Measurements from ENCODE around the gene RELB. TPM values are rescaled to one million over a fixed set of nuclear protein-coding genes. Genes with fewer than 3 reads are reported as not detected.

Gene RELB
- total and polyA plus RNA-seq, 8 donors: 8.3 to 33.5 (median 17.5) TPM

DNA sequence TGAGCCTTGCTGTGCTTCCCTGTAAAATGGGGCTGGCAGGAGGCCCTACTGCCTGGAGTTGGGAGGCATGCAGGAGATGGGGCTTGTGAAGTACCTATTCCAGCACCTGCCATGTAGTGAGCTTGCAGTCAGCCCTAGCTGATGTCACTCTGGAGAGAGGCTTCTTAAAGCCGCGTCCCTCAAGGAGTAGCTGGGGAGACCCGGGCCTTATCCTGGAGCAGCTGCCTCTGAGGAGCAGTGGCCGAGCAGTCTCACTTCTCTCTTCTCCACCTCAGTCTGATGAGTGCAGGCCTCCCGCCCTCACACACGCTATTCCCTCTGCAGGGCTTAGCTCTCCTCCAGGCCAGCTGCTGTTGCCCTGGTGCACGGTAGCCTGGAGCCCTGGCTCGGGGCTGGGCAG, 55.6 kb downstream of the RELB start:
- FAIRE-seq: no peak

DNA sequence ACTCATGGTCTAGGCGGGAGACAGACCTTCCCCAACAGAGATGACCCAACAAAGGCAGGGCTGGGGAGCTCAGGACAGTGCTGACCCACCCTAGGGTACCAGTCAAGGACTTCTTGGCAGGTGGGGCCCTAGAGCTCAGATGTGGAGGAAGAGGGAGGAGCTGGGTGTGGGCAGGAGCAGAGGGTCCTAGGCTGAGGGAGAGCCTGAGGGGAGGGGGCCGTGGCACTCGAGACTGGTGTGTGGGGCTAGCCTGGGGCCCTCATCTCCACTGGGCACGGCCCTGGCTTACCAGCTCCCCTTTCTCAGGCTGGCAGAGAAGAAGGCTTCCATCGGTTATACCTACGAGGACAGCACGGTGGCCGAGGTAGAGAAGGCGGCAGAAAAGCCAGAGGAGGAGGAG, 56.2 kb downstream of the RELB start:
- intact Hi-C loops (cut with DNase I): loop anchor here in 1 of 3 donors (5.0 to 10.0 kb wide), 2 partner anchors 45 to 153 kb away; partner anchors contain the start of gene APOE
- no peaks in the 10 kb centered on the region for H3K4me1 ChIP-seq
- H3K9me3 ChIP-seq: no peaks in the 10 kb centered on the region
- H3K4me3 ChIP-seq: no peak overlapping the region
- ATAC-seq: no peak
- no peaks in the 10 kb centered on the region for H3K27me3 ChIP-seq
- no peak for FAIRE-seq
- H3K27ac ChIP-seq: no peak overlapping the region
- DNase-seq: no peak
- WGBS, 2 donors: 88 to 91% methylated on average over 9 of the region's 9 CpGs
- TF ChIP-seq, protein P1, sequence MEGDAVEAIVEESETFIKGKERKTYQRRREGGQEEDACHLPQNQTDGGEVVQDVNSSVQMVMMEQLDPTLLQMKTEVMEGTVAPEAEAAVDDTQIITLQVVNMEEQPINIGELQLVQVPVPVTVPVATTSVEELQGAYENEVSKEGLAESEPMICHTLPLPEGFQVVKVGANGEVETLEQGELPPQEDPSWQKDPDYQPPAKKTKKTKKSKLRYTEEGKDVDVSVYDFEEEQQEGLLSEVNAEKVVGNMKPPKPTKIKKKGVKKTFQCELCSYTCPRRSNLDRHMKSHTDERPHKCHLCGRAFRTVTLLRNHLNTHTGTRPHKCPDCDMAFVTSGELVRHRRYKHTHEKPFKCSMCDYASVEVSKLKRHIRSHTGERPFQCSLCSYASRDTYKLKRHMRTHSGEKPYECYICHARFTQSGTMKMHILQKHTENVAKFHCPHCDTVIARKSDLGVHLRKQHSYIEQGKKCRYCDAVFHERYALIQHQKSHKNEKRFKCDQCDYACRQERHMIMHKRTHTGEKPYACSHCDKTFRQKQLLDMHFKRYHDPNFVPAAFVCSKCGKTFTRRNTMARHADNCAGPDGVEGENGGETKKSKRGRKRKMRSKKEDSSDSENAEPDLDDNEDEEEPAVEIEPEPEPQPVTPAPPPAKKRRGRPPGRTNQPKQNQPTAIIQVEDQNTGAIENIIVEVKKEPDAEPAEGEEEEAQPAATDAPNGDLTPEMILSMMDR (IDR thresholded peaks at IDR 0.05): no peak
- H3K36me3 ChIP-seq: peaks cover 8 to 83% (median 45%) of the 10 kb centered on the region in 3 donors

More for the DNA sequence above, 55.6 kb downstream of the RELB start:
- Histone ChIP-seq H3K4me3 (no peak overlapping the region), H3K4me1 (no peaks in the 10 kb centered on the region), H3K27ac (no peak overlapping the region), H3K36me3 (peaks cover 8 to 78% (median 45%) of the 10 kb centered on the region in 3 donors), H3K27me3 (no peaks in the 10 kb centered on the region), H3K9me3 (no peaks in the 10 kb centered on the region)
- DNase-seq: no peak
- ATAC-seq: no peak
- intact Hi-C loops (cut with DNase I): loop anchor here in 1 of 3 donors (5.0 to 10.0 kb wide), 2 partner anchors 45 to 152 kb away; partner anchors contain the start of gene APOE
- 93 to 94% methylated on average over 8 of the region's 8 CpGs for WGBS, 2 donors
- TF ChIP-seq, protein P1 (IDR thresholded peaks at IDR 0.05): no peak

DNA sequence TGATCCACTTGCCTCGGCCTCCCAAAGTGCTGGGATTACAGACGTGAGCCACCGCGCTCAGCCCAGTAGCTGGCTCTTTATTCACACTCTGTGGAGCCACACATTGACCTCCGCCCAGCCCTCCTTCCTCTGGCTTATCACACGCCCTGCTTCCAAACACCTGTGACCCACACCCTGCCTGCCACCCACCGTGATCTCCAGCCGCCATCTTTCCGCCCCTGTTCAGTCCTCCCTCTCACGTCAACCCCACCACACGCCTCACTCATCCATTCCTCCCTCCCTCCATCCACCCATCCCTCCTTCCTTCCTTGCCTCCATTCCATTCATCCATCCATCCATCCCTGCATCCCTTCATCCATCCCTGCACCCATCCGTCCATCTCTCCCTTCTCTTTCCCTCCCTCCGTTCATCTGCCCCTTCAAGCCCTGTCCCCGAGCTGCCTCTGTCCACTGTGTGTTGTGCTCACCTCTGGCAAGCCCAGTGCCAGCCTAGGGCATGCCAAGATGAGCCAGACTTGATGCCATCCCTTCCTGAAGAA, 57.4 kb downstream of the RELB start:
- no peak overlapping the region for H3K4me3 ChIP-seq
- 85% methylated on average over 14 of the region's 14 CpGs for WGBS, 2 donors
- peaks cover 8 to 85% (median 46%) of the 10 kb centered on the region in 3 donors for H3K36me3 ChIP-seq
- H3K4me1 ChIP-seq: no peaks in the 10 kb centered on the region
- no peak for ATAC-seq
- no peaks in the 10 kb centered on the region for H3K9me3 ChIP-seq
- TF ChIP-seq, protein P1 (IDR thresholded peaks at IDR 0.05): no peak
- FAIRE-seq: no peak
- no peaks in the 10 kb centered on the region for H3K27me3 ChIP-seq
- H3K27ac ChIP-seq: no peak overlapping the region
- intact Hi-C loops (cut with DNase I): loop anchor here in 1 of 3 donors (5.0 to 10.0 kb wide), 2 partner anchors 46 to 154 kb away; partner anchors contain the start of gene APOE
- DNase-seq: no peak

DNA sequence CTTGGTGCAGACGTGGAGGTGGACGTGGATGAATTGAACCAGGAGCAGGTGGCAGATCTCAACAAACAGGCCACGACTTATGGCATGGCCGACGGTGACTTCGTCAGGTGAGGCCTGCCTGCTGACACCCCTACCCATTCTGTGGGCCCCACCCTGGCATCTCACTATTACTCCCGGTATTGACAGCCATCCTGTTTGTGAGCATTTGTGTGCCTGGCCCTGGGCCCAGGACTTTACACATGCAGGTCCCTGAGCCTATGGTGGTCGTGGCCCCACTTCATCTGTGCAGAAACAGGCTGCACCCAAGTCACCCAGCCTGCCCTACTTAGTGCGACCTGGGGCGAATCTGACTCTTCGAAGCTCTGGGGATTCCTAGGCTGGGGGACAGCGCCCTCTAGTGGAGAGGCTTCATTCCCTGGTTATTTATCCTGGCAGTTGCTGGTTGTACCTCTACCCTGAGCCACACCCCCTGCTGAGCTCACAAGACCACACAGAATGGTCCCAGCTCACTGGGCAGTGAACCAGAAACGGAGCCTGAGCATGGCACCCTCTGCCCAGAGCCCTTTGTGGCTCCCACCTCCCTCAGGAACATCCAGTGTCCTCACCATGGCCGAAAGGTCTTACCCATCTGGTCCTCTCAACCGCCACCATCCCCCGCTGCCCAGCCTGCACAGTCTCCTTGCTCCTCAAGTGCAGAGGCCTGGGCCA, 58.1 kb downstream of the RELB start:
- intact Hi-C loops (cut with DNase I): loop anchor here in 1 of 3 donors (5.0 to 10.0 kb wide), 2 partner anchors 47 to 155 kb away; partner anchors contain the start of gene APOE

More for the DNA sequence above, 58.1 kb downstream of the RELB start:
- no peak overlapping the region for H3K27ac ChIP-seq
- no peaks in the 10 kb centered on the region for H3K4me1 ChIP-seq
- no peak overlapping the region for H3K4me3 ChIP-seq
- FAIRE-seq: no peak
- peaks cover 8 to 85% (median 51%) of the 10 kb centered on the region in 3 donors for H3K36me3 ChIP-seq
- WGBS, 2 donors: 49% methylated on average over 16 of the region's 16 CpGs
- TF ChIP-seq, protein P1 (IDR thresholded peaks at IDR 0.05): peak; percentile 84 to 89 (median 86)
- H3K9me3 ChIP-seq: no peaks in the 10 kb centered on the region
- H3K27me3 ChIP-seq: no peaks in the 10 kb centered on the region
- ATAC-seq: peak; percentile 67 to 90 (median 84)
- peak in 5 of 6 donors; percentile 56 to 88 (median 76) for DNase-seq

Data from pancreas (tissue), 10 donors.